Measurements from ENCODE around the gene DYRK3.

DYRK3 gene

GRCh38 chr1:206643118-206643698 is 7.9 kb downstream of the DYRK3 start:
- DNase-seq = no peak
- TF ChIP-seq POLR2A (IDR thresholded peaks at IDR 0.05; ENCODE audit: low read length) (no peak), GATA1 (IDR thresholded peaks at IDR 0.05; ENCODE audit: low read depth, low read length) (no peak)

- TF ChIP-seq POLR2A (IDR thresholded peaks at IDR 0.05; ENCODE audit: low read length) (no peak), GATA1 (IDR thresholded peaks at IDR 0.05; ENCODE audit: low read depth, low read length) (no peak)
- no peak for DNase-seq
Measured at GRCh38 chr1:206646504-206646903, 11.2 kb downstream of the DYRK3 start.

DNA sequence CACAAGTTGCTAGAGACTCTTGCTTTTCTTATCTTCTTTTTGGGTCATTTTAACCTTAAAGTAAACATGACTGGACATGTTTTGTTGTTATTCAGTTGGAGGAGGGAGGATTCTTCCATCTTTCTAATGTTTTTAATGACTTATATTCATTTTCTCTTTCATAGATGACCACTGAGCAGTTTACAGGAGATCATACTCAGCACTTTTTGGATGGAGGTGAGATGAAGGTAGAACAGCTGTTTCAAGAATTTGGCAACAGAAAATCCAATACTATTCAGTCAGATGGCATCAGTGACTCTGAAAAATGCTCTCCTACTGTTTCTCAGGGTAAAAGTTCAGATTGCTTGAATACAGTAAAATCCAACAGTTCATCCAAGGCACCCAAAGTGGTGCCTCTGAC is 11.9 kb downstream of the DYRK3 start:
- DNase-seq = no peak
- TF ChIP-seq POLR2A (IDR thresholded peaks at IDR 0.05; ENCODE audit: low read length) (no peak), GATA1 (IDR thresholded peaks at IDR 0.05; ENCODE audit: low read depth, low read length) (no peak)

- peak in 1 of 2 experiments; percentile 36 for DNase-seq
- TF ChIP-seq GATA1 (IDR thresholded peaks at IDR 0.05; ENCODE audit: low read depth, low read length) (no peak), POLR2A (IDR thresholded peaks at IDR 0.05; ENCODE audit: low read length) (no peak)
Measured at GRCh38 chr1:206649261-206649921, 14.1 kb downstream of the DYRK3 start.

GRCh38 chr1:206651014-206651413 is 15.7 kb downstream of the DYRK3 start:
- DNase-seq = peak in 1 of 2 experiments; percentile 28
- TF ChIP-seq POLR2A (IDR thresholded peaks at IDR 0.05; ENCODE audit: low read length) (no peak), GATA1 (IDR thresholded peaks at IDR 0.05; ENCODE audit: low read depth, low read length) (no peak)

GRCh38 chr1:206651958-206652890 is 16.9 kb downstream of the DYRK3 start:
- peak; percentile 60 for TF ChIP-seq GATA1 (IDR thresholded peaks at IDR 0.05; ENCODE audit: low read depth, low read length)
- TF ChIP-seq POLR2A (IDR thresholded peaks at IDR 0.05; ENCODE audit: low read length) = peak; percentile 55
- peak; percentile 77 to 92 for DNase-seq

DNA sequence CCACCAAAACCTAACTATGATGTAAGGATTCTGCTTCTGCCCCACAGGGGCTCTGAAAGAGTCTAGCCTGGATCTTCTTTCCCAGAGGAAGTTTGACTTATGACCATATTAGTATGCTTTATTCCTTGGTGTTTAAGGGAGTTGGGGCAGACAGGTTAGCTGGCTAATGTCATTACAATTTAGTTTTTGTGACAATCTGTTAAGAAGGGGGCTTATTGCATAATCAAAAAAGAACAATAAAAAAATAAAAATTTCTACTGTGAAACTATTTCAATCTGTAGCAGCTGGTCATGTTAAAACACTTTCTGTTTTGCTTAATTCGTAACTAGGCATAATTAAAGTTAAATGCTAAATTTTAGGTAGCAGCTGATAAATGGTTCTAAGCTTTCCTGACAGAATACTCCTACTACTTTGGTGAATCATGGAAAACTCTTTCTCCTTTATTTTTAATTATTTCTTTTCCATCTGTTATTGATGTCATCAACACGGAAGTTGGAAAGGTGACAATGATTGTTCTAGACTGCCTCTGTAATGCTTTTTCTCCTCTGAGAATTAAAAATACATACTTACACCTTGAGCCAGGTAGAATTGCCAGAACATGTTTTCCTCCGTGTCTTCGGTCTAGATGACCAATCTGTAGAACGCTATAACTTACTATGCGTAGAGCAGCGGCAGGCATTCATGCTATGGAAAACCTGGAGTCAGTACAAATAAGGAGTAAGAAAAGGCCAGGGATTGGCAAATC is 18.6 kb downstream of the DYRK3 start:
- TF ChIP-seq POLR2A (IDR thresholded peaks at IDR 0.05; ENCODE audit: low read length) = no peak
- TF ChIP-seq GATA1 (IDR thresholded peaks at IDR 0.05; ENCODE audit: low read depth, low read length) = no peak
- no peak for DNase-seq

DNA sequence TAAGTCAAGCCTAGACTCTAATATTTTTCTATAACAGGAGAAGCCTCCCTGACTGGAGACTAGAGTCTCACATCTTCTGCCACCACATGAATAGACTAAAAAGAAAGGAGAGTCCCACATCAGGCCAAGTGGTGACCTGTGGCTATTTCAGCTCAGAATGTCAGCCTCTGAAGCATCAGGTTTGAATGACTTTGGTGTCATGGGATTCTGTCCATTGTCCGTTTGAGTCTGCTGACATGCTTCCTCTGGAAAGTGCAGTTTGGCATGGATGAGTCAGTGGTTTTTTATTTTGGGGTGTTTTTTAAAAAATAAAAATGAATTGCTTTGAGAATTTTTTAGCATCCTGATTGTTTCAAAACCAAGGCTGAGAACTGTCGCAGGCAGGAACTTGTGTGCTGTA is 19.5 kb downstream of the DYRK3 start:
- no peak for TF ChIP-seq POLR2A (IDR thresholded peaks at IDR 0.05; ENCODE audit: low read length)
- TF ChIP-seq GATA1 (IDR thresholded peaks at IDR 0.05; ENCODE audit: low read depth, low read length) = no peak

GRCh38 chr1:206655471-206655882 is 20.1 kb downstream of the DYRK3 start:
- peak in 1 of 2 experiments; percentile 12 for DNase-seq
- TF ChIP-seq POLR2A (IDR thresholded peaks at IDR 0.05; ENCODE audit: low read length) = no peak
- no peak for TF ChIP-seq GATA1 (IDR thresholded peaks at IDR 0.05; ENCODE audit: low read depth, low read length)

More for the DNA sequence above, 19.5 kb downstream of the DYRK3 start:
- no peak for DNase-seq

GRCh38 chr1:206656936-206657335 is 21.6 kb downstream of the DYRK3 start:
- TF ChIP-seq POLR2A (IDR thresholded peaks at IDR 0.05; ENCODE audit: low read length) (no peak), GATA1 (IDR thresholded peaks at IDR 0.05; ENCODE audit: low read depth, low read length) (no peak)
- no peak for DNase-seq

GRCh38 chr1:206657751-206658150 is 22.4 kb downstream of the DYRK3 start:
- no peak for TF ChIP-seq GATA1 (IDR thresholded peaks at IDR 0.05; ENCODE audit: low read depth, low read length)
- TF ChIP-seq POLR2A (IDR thresholded peaks at IDR 0.05; ENCODE audit: low read length) = no peak
- no peak for DNase-seq

- TF ChIP-seq POLR2A (IDR thresholded peaks at IDR 0.05; ENCODE audit: low read length) (peak; percentile 13), GATA1 (IDR thresholded peaks at IDR 0.05; ENCODE audit: low read depth, low read length) (no peak)
- peak; percentile 73 to 77 for DNase-seq
Measured at GRCh38 chr1:206658264-206658980, 23.1 kb downstream of the DYRK3 start.

- no peak for DNase-seq
- no peak for TF ChIP-seq GATA1 (IDR thresholded peaks at IDR 0.05; ENCODE audit: low read depth, low read length)
- no peak for TF ChIP-seq POLR2A (IDR thresholded peaks at IDR 0.05; ENCODE audit: low read length)
Measured at GRCh38 chr1:206658981-206659273, 23.6 kb downstream of the DYRK3 start.
